Endothelial cell of umbilical vein (primary cell): ENCODE results near the gene TMEM9B. TPM values are rescaled to one million over a fixed set of nuclear protein-coding genes. Genes with fewer than 3 reads are reported as not detected.

ENCODE experiments used
- BruUV-seq: library from RNA; stranded (reverse); fragments of 400-500 nt; replicated peaks from 2 replicates; lab custom pipeline; 2021; lab: Mats Ljungman, UMichigan
- CTCF ChIA-PET: fragments of 300-600, 350-600 bp; sonication (Branson Sonifier 250); formaldehyde crosslinking; loops from one replicate; lab custom pipeline; 2021; ENCODE audit warnings: antibody characterized with exemption, inconsistent platforms; lab: Charles Lee
- POLR2A ChIA-PET: fragments of 300-600, 350-600 bp; sonication (Branson Sonifier 250); formaldehyde crosslinking; loops from one replicate; lab custom pipeline; 2021; ENCODE audit warnings: antibody characterized with exemption, inconsistent platforms; lab: Charles Lee
- DNase-seq: peaks from one replicate; pipeline ENCODE4 v3.0.0-alpha.2; 2011; ENCODE audit warnings: low read depth, low spot score
- FAIRE-seq: peaks from 2 replicates; lab custom pipeline; 2011; peaks lifted over from hg19 to GRCh38; lab: Jason Lieb, UNC
- H2AFZ ChIP-seq: 2 replicates; pipeline ENCODE4 v1.6.0; 2012; ENCODE audit warnings: low read depth, low read length, control low read depth, inconsistent platforms
- H3K27ac ChIP-seq: 2 replicates; pipeline ENCODE4 v1.5.1; 2011; ENCODE audit warnings: low read depth, mild to moderate bottlenecking, control low read depth, low read length, moderate library complexity; ENCODE audit not compliant: insufficient read depth
- H3K27me3 ChIP-seq, 2 experiments: 2 replicates each; pipeline versions ENCODE4 v1.6.0 to v1.6.1; 2011; ENCODE audit warnings: low read length in 2 of 2, mixed read lengths in 1 of 2; ENCODE audit not compliant: control insufficient read depth in 2 of 2, insufficient read depth in 2 of 2
- H3K36me3 ChIP-seq, 2 experiments: 2 replicates in 1 of 2; 3 replicates in 1 of 2; pipeline ENCODE4 v1.5.1; 2011; ENCODE audit warnings: low read length in 2 of 2, mild to moderate bottlenecking in 1 of 2, moderate library complexity in 1 of 2; ENCODE audit not compliant: control insufficient read depth in 2 of 2, insufficient read depth in 2 of 2; ENCODE audit errors: extremely low read depth in 1 of 2
- H3K4me1 ChIP-seq: 3 replicates; pipeline ENCODE4 v1.5.1; 2011; ENCODE audit warnings: mild to moderate bottlenecking, low read length; ENCODE audit not compliant: control insufficient read depth, insufficient read depth; ENCODE audit errors: extremely low read depth
- H3K4me2 ChIP-seq: 2 replicates; pipeline ENCODE4 v1.6.1; 2011; ENCODE audit warnings: low read length, control low read depth, mixed read lengths; ENCODE audit not compliant: insufficient read depth
- H3K4me3 ChIP-seq, 3 experiments: fragments of 200-600 bp in 1 of 3; sonication (generic), shearing (Covaris generic) in 1 of 3; replicated peaks in 1 of 3; 2 replicates each; pipeline ENCODE4 v1.5.1; 2011 to 2016; ENCODE audit warnings: control low read depth in 3 of 3, low read length in 3 of 3, mild to moderate bottlenecking in 2 of 3, inconsistent platforms in 1 of 3, low read depth in 1 of 3, moderate library complexity in 1 of 3; ENCODE audit not compliant: insufficient read depth in 1 of 3
- H3K79me2 ChIP-seq: 2 replicates; pipeline ENCODE4 v1.6.0; 2012; ENCODE audit warnings: low read length, inconsistent platforms; ENCODE audit not compliant: control insufficient read depth, insufficient read depth
- H3K9ac ChIP-seq: replicated peaks from 2 replicates; pipeline ENCODE3; 2011; ENCODE audit warnings: low read length, control low read depth; ENCODE audit not compliant: insufficient read depth; ENCODE audit errors: extremely low read depth
- H3K9me1 ChIP-seq: replicated peaks from 3 replicates; pipeline ENCODE4 v1.6.0; 2011; ENCODE audit warnings: mild to moderate bottlenecking, low read length; ENCODE audit not compliant: control insufficient read depth, insufficient read depth; ENCODE audit errors: extremely low read depth
- H3K9me3 ChIP-seq: replicated peaks from 2 replicates; pipeline ENCODE4 v1.5.1; 2012; ENCODE audit warnings: low read length, inconsistent platforms; ENCODE audit not compliant: control insufficient read depth, insufficient read depth
- H4K20me1 ChIP-seq: replicated peaks from 2 replicates; pipeline ENCODE3; 2011; ENCODE audit warnings: mild to moderate bottlenecking, low read length; ENCODE audit not compliant: control insufficient read depth, insufficient read depth; ENCODE audit errors: extremely low read depth
- CTCF ChIP-seq, 2 donors: IDR thresholded peaks; 1 replicate in 1 of 2; 2 replicates in 1 of 2; pipeline ENCODE4 v1.5.1; 2011; ENCODE audit warnings: low read length in 2 of 2, mild to moderate bottlenecking in 2 of 2, moderate library complexity in 2 of 2, control low read depth in 1 of 2, inconsistent platforms in 1 of 2, low read depth in 1 of 2; ENCODE audit not compliant: insufficient read depth in 1 of 2; ENCODE audit errors: extremely low read depth in 1 of 2
- EZH2 ChIP-seq: IDR thresholded peaks from 2 replicates; pipeline ENCODE4 v1.6.1; 2012; ENCODE audit warnings: borderline replicate concordance, low read depth, mild to moderate bottlenecking, moderate library complexity, low read length, inconsistent platforms; ENCODE audit not compliant: severe bottlenecking
- FOS ChIP-seq: IDR thresholded peaks from 2 replicates; pipeline ENCODE4 v1.6.1; 2011; ENCODE audit warnings: mild to moderate bottlenecking, low read length, moderate library complexity, borderline replicate concordance; ENCODE audit not compliant: insufficient read depth
- GATA2 ChIP-seq: IDR thresholded peaks from 2 replicates; pipeline ENCODE4 v1.7.0; 2011; ENCODE audit warnings: low read depth, mild to moderate bottlenecking, moderate library complexity, mixed read lengths, low read length; ENCODE audit not compliant: insufficient read length, insufficient read depth
- JUN ChIP-seq: IDR thresholded peaks from 2 replicates; pipeline ENCODE4 v1.6.1; 2011; ENCODE audit warnings: borderline replicate concordance, low read depth; ENCODE audit not compliant: insufficient read length, insufficient read depth
- MYC ChIP-seq: IDR thresholded peaks from one replicate; pipeline ENCODE4 v1.6.1; 2011; ENCODE audit warnings: mild to moderate bottlenecking, low read depth, low read length
- POLR2A ChIP-seq: IDR thresholded peaks from 2 replicates; pipeline ENCODE4 v1.6.1; 2012; ENCODE audit warnings: low read depth, mild to moderate bottlenecking, control low read depth, low read length
- dilution Hi-C: fragments of 300-500 bp; cut with MboI; formaldehyde crosslinking; loops from one replicate; pipeline ENCODE4 v1.15.0; 2019; ENCODE audit warnings: low sequenced_read_pairs; ENCODE audit not compliant: extremely low pct_ligation_motif_present
- intact Hi-C: fragments of 100-400 bp; cut with micrococcal nuclease; formaldehyde crosslinking; loops from one replicate; pipeline ENCODE4 v1.10.0; 2022
- polyA plus RNA-seq, 4 experiments: library from polyadenylated mRNA; depleted of rRNA in 3 of 4; stranded (reverse) in 3 of 4; unstranded in 1 of 4; fragments of >200 nt; gene quantifications; 2 replicates each; pipeline versions ENCODE4 v1.2.1 to v1.2.3, GENCODE V29; 2011 to 2012; ENCODE audit warnings: missing spikeins in 1 of 4
- total RNA-seq: library from RNA; stranded (reverse); gene quantifications from 2 replicates; pipeline ENCODE4 v1.2.3, GENCODE V29; 2021
- TF ChIP-seq, protein P1 (sequence below): IDR thresholded peaks from 2 replicates; pipeline ENCODE4 v1.6.1; 2011; ENCODE audit not compliant: insufficient read depth, insufficient read length

The TMEM9B gene
- total and polyA plus RNA-seq, 2 donors (not counting 3 experiments of a cell fraction or from before 2014, with no cell fraction given) = 28.2 to 30.2 TPM

DNA sequence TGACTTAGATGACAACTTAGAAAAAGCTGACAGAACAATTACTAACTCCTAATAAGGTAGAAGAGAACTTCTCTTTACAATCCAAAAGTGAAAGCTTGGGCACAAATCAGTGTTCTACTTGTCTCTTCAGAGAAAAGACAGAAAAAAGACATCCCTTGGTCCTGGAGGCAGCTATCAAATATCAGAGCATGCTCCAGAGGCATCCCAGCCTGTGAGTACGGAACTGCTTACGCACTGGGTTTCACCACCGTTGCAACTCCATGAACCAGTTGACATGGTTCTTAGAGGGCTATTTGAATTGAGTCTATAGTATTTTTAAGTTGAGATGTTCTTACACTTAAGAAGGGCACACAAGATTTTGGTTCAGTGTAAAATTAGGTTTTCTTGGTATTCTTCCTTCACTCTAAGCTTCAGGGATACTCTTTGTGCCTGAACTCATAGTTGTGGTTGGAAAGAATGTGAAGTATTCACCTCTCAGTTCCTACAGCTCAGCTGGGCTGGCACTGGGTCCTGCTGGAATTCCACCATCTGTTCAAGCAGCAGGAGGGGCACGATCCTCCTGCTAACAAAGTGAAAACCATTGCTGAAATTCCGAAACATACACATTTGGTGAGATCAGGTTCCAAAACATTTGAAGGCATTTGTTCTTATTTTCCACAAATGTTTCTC is 47.0 kb downstream of the TMEM9B start:
- CTCF ChIA-PET = interaction anchor here (1.0 to 2.3 kb wide), 5 partner anchors 9 to 220 kb away, joined by 3 to 18 read pairs (median 4); no protein-coding TSS in a partner anchor
- Histone ChIP-seq H3K4me2 (no peak overlapping the region), H3K27me3 (no peaks in the 10 kb centered on the region), H3K79me2 (peaks cover 3% of the 10 kb centered on the region), H3K9me3 (no peaks in the 10 kb centered on the region), H3K9me1 (no peaks in the 10 kb centered on the region), H2AFZ (no peak overlapping the region), H3K9ac (no peak overlapping the region), H3K27ac (no peak overlapping the region), H3K4me3 (no peak overlapping the region), H3K4me1 (peaks cover 12% of the 10 kb centered on the region), H3K36me3 (peaks cover 7 to 20% of the 10 kb centered on the region in 2 experiments), H4K20me1 (no peaks in the 10 kb centered on the region)
- no TSS peak for BruUV-seq
- TF ChIP-seq MYC (no peak), CTCF (IDR thresholded peaks at IDR 0.05; ENCODE audit: extremely low read depth in 1 of 2, insufficient read depth in 1 of 2, low read depth in 1 of 2, low read length in 2 of 2) (no peak), FOS (no peak), EZH2 (no peak), POLR2A (no peak), JUN (no peak), GATA2 (no peak)
- TF ChIP-seq, protein P1, sequence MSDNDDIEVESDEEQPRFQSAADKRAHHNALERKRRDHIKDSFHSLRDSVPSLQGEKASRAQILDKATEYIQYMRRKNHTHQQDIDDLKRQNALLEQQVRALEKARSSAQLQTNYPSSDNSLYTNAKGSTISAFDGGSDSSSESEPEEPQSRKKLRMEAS = no peak
- FAIRE-seq (no peak), DNase-seq (peak; percentile 58)
- intact Hi-C loops (loop anchor here (10.0 kb wide), 1 partner anchor 348 kb away; the partner anchor contains the start of gene DENND5A), dilution Hi-C loops (no loop called here)
- POLR2A ChIA-PET = no interaction called here
